NCI-H1694 treated with DMSO at 0.1 percent for 48 hours (cell line): ENCODE data around the gene TMEM8B.

Experiments
- DNase-seq: peaks from one replicate; lab custom pipeline; 2025; lab: John Stamatoyannopoulos, UW

TMEM8B gene

DNA sequence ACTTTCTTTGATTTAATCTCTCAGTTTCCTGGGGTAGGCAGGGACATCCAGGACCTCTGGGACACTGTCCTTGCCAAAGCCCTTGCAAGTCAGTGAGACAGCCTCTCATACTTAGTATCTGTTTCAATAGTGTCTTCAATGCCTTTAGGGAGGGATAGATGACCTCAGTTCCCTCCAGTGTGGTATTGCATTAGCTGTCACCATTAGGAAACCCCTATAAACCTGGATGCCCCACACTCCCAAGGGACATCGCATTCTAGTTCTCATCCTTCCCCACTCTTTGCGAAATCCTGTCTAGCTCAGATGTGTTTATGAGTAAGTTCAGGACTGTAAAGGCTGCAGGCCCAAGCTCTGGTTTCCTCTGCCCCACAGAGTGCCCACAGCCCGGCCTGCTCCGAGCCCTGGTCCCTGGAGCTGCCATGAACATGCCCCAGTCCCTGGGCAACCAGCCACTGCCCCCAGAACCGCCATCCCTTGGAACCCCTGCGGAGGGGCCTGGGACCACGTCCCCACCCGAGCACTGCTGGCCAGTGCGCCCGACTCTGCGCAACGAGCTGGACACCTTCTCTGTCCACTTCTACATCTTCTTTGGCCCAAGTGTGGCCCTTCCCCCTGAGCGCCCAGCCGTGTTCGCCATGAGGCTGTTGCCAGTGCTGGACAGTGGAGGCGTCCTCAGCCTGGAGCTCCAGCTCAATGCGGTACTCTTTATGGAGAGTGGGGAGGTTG lies 13.2 kb downstream of the TMEM8B start:
- DNase-seq, result no peak

DNA sequence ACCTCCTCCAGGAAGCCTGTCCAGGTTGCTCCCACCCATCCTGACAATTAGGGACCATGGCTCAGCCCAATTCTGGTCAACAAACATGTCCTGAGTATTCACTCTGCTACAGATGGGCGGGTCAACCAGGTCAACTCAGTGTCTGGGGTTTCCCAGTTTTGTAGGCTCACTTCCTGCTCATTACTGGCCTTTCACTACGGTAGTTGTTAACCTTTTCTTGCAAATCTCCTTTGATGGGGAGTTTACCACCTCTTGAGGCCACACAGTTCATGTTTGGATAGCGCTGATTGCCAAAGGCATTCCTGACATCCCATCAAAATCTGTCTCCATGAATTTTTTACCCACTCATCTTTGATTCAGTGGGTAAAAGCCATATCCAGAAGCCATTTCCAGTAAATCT lies 13.8 kb downstream of the TMEM8B start:
- DNase-seq, result no peak

DNA sequence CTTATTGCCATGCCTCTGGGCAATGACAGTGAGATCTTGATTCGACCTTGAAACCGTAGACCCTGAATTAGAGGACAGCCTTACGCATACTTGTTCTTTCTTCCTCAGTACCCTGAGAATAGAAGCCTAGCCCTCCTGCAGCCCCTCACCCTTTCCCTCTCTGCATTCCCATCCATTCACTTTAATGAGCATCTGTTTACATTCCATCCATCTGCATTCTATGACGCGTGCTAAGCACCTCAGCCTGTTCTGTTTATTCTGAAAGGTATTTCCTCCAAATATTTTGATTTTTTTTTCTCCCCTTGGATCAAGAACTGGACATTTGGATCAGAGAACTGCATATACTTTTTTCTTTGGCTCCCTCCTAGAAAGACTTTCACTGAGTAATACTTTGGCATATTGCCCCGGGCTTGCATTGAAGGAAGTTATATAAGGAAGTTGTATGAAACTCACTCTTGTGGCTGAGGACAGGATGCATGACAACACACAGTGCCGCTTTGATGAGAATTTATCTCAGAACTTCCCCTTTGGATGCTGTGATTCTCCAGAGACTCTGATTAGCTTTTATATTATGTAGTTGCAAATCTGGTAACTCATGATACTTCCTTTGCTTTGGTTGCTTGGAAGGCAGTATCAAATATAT lies 15.7 kb downstream of the TMEM8B start:
- peak; percentile 34 for DNase-seq

DNA sequence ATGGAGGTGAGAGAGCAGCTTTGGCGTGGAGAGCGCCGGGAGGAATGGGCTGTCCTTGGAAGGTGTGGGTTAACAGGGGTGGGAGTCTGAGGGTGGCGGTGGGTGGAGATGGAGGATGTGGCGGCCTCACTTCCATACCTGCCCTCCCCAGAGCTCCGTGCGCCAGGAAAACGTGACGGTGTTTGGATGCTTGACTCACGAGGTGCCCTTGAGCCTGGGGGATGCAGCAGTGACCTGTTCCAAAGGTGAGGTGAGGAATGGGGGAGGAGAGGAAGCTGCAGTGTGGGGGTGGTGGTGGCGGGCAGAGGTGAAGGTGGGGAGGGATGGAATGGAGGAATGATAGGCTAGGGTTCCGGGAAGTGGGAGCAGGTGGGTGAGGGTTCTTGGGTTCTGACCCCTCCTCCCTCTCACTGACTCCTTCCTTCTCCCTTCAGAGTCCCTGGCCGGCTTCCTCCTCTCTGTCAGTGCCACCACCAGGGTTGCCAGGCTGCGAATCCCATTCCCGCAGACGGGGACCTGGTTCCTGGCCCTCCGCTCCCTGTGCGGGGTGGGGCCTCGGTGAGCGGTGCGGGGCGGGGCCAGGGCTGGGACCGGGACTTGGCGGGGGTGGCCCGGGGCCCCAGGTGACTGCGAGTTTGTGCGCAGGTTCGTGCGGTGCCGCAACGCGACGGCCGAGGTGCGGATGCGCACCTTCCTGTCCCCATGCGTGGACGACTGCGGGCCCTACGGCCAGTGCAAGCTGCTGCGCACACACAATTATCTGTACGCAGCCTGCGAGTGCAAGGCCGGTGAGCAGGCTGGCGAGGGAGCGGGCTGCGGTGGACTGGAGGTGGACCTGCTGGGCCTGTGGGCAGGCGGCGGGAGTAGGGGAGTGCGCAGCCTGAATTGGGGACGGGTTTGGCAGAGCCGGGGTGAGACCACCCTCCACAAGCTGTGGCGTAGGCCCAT lies 17.1 kb downstream of the TMEM8B start:
- no peak for DNase-seq

DNA sequence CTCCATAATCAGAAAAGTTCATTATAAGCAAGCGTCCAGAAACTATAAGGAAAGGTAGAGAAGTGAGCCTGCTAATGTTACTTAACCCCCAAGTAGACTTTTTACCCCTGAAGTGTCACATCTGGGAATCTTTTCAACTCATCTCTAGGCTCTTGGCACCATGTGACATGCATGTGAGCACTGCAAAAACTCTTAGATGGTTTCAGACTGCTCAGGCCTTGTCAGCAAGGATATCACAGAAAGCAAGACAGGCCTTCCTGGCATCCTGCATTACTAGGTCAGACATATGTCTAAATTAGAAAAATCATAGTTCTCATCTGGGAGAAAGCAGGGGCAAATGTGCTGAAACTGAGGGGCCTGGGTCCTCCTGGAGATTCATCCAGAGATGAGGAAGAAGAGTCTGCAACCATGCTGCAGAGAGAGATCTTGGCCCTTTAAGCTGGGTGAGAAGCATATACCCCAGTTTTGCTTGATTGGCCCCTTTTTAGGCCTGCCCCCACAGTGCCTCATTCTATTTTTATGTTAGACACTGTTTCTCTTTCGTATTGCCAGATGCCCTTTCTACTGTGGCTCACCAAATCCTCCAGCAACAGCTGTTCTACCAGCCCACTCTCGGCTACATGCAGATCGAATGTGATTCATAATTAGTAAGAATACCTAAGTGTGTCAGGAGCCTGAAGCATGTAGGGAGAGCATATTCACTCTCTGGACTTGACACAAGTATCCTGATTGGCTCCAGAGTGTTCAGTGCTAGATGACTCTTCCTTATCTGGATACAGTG lies 19.0 kb downstream of the TMEM8B start:
- peak; percentile 92 for DNase-seq

DNA sequence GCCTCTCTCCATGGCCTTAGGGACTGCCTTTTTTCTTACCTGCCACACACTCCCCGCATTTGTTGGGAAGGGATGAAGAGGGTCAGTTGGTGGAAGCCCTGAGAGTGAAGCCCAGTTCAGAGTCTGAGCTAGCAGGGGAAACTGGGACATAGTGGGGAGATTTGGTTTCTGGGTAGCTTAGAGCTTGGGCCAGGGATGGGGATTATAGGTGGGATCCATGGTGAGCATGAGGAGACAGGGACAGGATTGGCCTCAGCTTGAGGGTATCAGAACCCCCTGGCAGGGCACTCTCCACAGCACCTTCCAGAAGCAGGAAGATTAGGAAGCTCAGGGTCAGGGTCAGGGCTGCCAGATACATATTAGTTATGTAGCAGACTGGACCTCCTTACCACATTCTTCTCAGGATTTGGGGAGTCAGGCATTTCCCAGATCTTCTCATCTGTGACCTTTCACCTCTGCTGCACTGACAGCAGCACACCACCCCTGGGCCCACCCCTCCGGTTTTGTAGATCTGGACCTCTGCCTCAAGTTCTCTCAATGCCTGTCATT lies 23.3 kb downstream of the TMEM8B start:
- no peak for DNase-seq

DNA sequence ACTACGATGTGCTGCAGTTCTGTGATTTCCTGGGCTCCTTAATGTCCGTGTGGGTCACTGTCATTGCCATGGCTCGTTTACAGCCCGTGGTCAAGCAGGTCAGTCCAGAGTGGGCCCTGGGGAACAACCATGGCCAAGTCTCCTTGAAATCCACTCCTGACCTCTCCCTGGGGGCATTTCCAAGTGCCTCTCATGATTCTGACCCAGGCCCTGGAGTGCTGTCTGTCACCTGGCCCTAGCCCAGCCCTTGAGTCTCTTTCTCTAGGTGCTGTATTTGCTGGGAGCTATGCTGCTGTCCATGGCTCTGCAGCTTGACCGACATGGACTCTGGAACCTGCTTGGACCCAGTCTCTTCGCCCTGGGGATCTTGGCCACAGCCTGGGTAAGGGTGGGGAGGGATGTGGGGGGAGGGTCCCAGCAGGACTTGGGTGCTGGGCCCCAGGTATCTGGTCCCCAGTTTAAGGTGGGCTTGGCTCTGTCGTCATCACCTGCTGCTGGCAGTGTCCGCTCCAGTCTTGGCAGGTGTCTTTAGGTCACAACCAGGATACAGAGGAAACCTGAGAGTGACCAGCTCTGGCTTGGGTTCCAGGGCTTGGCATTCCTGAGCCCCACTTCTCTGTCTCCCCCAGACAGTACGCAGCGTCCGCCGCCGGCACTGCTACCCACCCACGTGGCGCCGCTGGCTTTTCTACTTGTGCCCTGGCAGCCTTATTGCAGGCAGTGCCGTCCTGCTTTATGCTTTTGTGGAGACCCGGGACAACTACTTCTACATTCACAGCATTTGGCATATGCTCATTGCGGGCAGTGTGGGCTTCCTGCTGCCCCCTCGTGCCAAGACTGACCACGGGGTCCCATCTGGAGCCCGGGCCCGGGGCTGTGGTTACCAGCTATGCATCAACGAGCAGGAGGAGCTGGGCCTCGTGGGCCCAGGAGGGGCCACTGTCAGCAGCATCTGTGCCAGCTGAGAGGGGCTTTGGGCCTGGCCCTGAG lies 24.1 kb downstream of the TMEM8B start:
- no peak for DNase-seq

DNA sequence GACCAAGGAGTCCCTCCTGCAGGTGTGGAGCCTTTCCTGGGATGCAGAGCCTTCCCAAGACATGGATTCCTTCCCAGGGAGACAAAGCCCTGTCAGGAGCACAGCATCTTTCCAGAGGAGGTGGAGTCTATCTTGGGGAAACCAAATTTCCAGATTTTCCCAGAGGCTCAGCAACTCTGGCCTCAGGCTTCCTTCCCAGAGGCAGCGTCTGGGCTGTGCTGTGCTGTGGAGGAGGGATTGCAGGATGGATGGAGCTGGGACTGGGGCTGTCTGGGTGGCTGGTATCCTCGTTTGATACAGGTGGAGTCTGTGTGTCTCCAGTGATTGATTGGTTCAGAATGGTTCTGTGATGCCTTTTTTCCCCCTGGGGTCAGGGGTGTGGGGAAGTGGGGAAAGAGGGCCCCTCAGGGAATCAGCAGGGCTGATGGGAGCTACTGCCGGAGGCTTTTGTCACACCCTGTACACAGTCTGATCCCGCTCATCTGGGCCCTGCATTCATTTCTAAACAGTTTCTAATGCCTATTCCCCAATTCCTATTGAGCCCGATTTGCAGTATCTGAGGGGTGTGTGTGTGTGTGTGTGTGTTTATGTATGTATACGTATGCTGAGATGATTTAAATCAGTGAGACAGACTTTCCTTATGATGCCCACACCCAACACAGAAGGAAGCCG lies 25.2 kb downstream of the TMEM8B start:
- DNase-seq, result no peak

DNA sequence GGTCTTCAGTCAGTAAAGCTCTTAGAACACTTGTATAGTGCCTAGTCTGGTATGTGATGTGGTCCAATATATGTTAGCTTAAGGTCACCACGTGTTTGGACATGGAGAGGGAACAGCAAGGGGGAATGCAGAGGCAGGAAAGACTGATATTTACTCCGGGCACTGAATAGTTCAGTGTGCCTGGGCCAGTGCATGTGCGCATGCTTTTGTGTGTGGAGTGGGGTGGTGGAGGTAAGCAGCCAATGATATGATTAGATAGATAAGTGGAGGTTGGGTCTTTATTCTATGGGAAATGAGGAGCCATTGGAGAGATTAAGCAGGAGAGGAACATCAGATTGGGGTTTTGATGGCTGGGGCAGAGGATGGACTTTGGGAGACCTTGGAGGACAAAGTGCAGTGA lies 27.2 kb downstream of the TMEM8B start:
- DNase-seq, result no peak

DNA sequence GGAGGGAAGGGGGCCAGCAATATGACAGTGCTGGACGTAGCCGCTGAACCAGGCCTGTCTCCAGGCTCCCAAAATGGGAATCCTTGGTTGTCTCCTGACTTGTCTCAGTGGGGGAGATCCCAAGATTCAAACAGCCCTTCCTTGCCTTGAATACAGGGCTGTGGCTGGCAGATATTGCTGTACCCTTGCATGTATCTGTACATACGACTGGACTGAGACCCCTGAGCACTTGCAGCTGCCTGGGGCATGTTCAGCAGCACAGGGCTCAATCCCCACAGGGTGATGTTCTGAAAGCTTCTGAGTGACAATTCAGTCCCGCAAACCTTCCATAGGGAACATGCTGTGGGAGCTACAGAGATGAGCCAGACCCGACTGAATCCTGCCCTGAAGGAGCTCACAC lies 27.9 kb downstream of the TMEM8B start:
- DNase-seq, result no peak

DNA sequence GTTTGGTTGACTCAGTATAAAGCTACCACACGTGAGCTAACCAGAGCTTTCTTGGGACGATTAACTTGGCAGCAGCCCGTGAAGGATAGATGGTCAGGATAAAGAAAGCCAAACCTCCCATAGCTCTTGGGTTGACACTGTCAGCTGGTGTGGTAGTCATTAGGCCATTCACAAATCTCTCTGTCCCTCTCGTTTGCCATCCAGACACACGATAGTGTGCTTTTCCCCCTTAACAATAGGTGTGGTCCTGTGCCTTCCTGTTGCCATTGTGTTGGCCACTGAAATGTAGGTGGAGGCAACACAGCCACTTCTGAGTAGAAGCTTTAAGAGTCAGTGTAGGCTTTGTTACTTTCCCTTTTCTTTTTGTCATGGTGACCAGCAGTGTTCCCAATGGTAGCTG lies 29.4 kb downstream of the TMEM8B start:
- DNase-seq, result no peak

DNA sequence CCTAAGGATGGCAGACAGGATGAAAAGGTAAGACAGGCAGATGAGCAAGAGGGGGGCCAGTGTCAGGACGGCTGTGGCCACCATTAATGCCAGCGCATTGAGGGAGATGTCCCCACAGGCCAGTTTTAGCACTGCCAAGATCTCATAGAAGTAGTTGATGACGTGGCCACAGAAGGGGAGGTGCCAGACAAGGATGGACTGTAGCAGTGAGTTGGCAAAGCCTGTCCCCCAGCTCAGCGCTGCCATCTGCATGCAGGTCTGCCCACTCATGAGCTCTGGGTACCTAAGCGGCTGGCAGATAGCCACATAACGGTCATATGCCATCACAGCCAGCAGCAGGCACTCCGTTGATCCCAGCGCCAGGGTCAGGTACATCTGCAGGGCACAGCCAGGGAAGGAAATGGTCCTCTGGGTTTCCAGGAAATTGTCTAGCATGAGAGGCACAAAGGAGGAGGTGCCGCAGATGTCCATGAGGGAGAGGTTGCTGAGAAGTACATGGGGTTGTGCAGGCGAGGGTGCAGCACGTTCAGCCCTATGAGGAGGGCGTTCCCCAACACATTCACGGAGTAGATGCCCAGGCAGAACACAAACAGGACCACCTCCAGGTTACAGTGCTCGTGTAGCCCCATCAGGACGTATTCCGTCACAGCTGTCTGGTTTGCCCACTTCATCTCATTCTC lies 30.4 kb downstream of the TMEM8B start:
- DNase-seq, result no peak

DNA sequence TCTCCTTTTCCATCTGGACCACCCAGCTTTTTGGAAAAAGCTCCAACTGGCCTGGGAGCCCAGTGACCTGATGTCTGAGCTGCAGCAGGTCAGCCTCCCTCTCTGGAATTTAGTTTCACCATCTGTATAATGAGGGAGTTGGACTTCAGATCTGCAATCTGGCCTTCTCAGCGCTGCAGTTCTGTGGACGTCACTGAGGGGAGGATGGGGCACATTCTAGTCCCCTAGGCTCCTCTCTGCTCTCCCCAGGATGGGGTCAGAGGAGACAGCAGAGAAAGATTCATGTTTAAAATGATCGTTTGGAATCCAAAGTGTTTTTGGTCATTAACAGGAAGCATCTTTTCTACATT lies 30.9 kb downstream of the TMEM8B start:
- no peak for DNase-seq

DNA sequence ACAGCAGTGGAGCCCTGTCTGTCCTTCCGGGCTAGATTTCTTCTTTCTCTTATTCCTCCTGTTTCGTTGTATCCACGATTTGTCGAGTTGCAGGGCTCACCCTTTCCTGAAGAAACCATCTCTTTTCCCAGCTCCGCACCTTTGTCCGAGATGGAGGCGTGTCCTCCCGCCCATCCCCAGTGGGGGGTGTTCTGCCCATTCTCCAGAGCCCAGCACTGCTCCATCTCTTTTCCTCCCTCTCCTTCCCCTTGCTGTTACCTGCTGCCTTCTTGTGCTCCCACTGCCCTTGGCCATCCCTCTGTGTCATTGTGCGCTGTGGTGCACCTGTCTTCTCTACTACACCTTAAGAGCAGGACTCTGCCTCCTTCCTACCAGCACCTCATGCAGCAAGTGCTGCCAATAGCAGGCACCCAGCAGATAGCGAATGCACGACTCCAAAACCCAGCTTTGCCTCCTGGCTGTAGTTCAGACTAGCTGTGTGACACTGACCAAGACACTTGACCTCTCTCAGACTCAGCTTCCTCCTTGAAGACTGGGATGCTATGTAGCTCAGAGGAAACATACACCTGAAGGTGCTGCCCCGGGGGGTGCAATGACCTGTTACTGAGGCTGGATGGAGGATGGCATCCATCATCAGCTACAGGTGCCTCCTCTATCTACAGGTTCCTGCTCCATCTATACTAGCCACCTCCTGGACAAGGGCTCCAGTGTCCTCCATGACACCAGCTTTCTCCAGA lies 32.3 kb downstream of the TMEM8B start:
- no peak for DNase-seq

DNA sequence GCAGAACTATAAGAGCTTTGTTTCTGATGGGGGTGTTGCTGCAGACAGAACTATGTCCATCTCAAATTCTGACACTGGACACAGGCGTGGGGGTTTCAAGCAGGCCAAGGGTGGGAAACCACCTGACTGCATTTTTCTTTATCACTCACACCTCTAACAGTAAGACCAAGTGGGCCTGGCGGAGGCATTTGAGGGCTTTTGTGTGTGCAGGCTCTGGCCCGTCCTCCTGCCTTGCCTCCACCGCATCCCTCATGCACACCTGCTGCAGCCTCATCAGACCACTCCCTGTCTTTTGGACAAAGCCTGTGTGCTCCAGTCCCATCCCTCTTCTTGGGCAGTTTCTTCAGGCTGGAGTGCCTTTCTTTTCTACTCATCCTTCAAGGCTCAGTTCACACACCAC lies 33.3 kb downstream of the TMEM8B start:
- no peak for DNase-seq

DNA sequence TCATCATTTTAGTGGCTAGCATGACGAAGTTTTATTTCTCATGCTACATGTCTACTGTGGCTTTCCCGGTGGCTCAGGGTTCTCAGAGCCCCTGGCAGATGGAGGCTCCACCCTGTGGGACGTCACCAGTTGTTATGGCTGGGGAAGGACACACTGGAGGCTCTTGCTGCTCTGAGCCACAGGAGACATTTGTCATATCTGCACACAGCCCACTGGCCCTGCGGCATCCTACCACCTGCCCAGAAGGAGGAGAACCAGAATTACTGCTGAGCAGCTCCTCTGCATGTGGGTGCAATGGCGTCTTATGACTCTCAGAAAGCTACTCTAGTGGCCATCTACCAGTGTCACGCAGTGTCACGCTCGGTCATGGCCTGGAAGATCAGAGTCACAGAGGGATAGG lies 34.6 kb downstream of the TMEM8B start:
- no peak for DNase-seq

DNA sequence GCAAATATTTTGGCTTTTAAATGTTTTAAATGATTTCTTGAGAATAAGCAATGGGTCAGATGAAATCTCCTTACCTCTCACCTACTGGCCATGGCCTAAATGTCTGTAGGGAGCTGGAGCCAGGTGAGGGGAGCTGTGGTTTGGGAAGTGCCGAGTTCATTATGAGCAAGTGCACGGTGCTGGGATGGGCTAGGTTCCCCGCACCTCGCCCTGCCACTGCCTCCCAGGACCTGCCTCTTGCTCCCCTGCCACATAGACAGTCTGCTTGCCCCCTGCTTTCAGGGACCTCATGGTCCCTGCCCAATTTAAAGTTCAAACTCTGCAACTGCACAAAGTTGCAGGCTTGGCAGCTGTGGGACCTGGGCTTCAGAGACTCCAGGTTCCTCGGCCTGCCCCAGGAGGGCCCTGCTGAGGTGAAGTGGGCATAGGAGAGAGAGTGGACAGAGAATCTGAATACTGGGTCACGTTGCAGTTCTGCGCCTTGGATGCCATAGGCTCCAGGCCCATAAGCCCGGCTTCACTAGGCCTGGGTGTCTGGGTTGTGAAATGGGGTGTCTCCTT lies 35.7 kb downstream of the TMEM8B start:
- no peak for DNase-seq

DNA sequence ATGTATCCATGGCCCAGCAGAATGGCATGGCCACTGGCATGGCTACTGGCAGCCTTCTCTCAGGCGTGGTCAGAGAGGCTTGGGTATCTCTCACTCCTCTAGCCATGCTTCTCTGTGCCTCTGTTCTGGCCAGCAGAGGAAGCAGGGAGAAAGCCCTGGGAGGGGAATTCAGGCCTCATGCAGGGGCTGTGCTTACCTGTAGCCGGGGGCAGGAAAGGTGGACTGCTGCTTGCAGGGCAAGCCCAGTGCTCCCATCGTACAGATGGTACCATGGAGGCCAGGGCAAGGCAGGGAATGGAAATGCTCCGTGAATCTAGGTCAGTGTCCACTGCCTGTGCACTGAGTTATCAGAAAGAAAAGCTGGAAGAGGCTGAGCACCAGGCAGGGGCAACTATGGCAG lies 38.5 kb downstream of the TMEM8B start:
- DNase-seq, result no peak
